Measurements from ENCODE around the gene MDFIC. TPM values are rescaled to one million over a fixed set of nuclear protein-coding genes. Genes with fewer than 3 reads are reported as not detected.
A peak's percentile ranks its signal among the peaks of the same experiment; 100 is the strongest.

The MDFIC gene
- total RNA-seq, 1 donor from 2014 or later: 39.0 TPM

DNA sequence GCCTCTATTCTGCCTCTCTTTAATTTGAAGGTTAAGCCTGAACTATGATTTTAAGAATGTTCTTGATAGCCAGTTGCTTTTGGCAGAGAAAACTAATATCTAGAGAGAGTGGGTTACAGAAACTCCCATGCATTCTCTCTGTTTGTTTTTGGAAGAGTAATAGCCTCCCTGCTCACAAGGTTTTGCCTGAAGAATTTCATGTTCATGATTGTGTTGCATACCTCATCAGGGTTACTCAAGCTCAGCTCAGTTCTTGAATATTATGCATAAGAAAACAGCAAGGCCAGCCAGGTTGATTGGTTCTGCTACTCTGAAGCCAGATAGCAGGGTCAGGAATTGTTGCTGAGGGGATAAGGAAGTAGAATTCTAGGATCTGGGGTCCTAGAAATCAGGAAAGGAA is 137.4 kb downstream of the MDFIC start:
- H3K27me3 ChIP-seq: no peaks in the 10 kb centered on the region
- no peak overlapping the region for H3K4me3 ChIP-seq
- ATAC-seq (no peak), DNase-seq (no peak)
- no peaks in the 10 kb centered on the region for H3K4me1 ChIP-seq
- no peaks in the 10 kb centered on the region for H3K36me3 ChIP-seq
- H3K27ac ChIP-seq: no peak overlapping the region
- no peaks in the 10 kb centered on the region for H3K9me3 ChIP-seq
- TF ChIP-seq, protein P1, sequence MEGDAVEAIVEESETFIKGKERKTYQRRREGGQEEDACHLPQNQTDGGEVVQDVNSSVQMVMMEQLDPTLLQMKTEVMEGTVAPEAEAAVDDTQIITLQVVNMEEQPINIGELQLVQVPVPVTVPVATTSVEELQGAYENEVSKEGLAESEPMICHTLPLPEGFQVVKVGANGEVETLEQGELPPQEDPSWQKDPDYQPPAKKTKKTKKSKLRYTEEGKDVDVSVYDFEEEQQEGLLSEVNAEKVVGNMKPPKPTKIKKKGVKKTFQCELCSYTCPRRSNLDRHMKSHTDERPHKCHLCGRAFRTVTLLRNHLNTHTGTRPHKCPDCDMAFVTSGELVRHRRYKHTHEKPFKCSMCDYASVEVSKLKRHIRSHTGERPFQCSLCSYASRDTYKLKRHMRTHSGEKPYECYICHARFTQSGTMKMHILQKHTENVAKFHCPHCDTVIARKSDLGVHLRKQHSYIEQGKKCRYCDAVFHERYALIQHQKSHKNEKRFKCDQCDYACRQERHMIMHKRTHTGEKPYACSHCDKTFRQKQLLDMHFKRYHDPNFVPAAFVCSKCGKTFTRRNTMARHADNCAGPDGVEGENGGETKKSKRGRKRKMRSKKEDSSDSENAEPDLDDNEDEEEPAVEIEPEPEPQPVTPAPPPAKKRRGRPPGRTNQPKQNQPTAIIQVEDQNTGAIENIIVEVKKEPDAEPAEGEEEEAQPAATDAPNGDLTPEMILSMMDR (IDR thresholded peaks at IDR 0.05): no peak
- intact Hi-C loops (cut with DNase I): no loop called here

DNA sequence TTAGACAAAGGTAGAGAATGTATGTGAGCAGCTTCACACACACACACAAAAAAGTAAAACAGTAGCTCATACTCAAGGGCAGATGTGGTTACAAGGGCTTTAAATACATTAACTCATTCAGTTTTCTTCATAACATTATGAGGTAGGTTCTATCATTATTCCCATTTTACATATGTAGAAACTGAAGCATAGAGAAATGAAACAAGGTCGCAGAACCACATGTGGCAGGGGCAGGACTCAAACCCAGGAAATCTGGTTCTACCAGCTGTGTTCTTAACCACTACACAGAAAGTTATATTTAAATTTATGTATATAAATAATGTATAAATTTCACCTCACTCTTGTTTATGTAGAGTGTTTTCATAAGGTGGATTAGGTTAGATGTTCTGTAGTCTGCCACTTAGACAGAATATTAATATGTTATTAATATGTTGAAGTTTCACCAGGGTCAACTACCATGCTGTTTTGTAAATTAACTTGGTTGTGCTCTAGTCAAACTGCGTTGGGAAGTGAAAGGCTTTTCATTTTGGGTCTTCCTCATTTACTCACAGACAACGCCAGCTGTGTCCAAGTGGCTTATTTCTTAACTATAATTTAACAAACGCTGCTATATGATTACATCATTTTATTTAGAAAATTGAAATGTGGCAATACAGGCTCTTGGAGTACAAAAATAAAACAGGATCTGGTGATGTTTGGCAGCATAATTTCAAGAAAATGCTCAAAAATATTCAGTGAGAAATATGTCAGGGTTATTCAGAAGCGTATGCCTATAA is 138.4 kb downstream of the MDFIC start:
- Histone ChIP-seq H3K27ac (no peak overlapping the region), H3K27me3 (no peaks in the 10 kb centered on the region), H3K36me3 (no peaks in the 10 kb centered on the region), H3K4me3 (no peak overlapping the region), H3K4me1 (no peaks in the 10 kb centered on the region), H3K9me3 (no peaks in the 10 kb centered on the region)
- intact Hi-C loops (cut with DNase I): no loop called here
- TF ChIP-seq, protein P1 (IDR thresholded peaks at IDR 0.05): no peak
- peak; percentile 62 for ATAC-seq
- DNase-seq: no peak

DNA sequence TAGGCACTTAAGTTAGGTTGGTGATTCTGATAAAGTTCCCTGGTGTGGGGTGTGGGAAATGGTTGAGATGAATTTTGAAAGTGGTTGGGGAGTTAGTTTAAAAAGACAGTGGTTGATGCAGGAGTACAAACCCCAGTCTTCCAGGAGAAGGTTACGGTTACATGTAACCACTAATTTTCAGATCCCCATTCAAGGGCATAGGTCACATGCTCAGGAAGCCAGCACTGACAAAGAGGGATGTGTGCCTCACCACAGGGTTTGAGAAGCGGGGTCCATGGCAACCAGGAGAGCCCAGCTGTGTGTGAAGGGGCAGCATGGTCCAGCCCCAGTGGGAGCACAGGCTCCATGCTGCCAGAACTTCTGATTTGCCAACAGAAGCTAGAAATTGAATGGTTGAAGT is 144.2 kb downstream of the MDFIC start:
- TF ChIP-seq, protein P1 (IDR thresholded peaks at IDR 0.05): no peak
- intact Hi-C loops (cut with DNase I): no loop called here
- Histone ChIP-seq H3K27me3 (no peaks in the 10 kb centered on the region), H3K27ac (no peak overlapping the region), H3K9me3 (no peaks in the 10 kb centered on the region), H3K36me3 (no peaks in the 10 kb centered on the region), H3K4me3 (no peak overlapping the region), H3K4me1 (no peaks in the 10 kb centered on the region)
- DNase-seq: no peak
- peak; percentile 36 for ATAC-seq

DNA sequence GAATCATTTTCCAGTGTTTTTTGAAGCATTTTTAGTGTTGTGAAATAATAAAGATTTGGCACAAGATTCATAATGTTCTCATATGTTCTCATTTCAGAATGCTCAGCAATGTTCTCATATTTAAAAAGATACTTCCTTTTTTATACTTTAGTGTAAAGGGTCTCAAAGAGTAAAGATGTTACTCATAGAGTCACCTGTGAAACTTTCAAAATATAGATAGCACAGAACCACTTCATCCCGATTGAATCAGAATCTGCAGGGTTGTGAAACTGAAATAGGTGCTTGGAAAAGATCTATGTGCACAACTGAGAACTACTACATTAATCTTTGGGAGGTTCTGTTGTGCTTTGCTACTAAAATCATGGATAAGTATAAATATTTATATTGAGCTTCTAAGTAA is 144.7 kb downstream of the MDFIC start:
- no peak for DNase-seq
- Histone ChIP-seq H3K4me3 (no peak overlapping the region), H3K9me3 (no peaks in the 10 kb centered on the region), H3K27ac (no peak overlapping the region), H3K36me3 (no peaks in the 10 kb centered on the region), H3K4me1 (no peaks in the 10 kb centered on the region), H3K27me3 (no peaks in the 10 kb centered on the region)
- intact Hi-C loops (cut with DNase I): no loop called here
- no peak for ATAC-seq
- TF ChIP-seq, protein P1 (IDR thresholded peaks at IDR 0.05): no peak

DNA sequence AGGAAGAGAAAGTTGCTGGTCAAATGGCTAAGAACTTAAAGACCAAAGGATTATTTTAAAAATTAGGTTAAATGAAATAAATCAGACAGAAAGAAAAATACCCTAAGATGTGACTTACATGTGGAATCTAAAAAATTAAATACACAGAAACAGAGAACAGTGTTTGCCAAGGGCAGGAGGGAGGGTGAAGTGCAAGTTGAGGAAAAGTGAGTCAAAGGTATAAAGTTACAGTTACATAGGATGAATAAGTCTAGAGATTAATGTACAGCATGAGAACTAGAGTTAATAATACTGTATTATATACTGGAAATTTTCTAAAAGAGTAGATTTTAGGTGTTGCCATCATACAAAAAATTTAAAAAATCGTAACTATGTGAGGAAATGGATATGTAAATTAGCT is 146.3 kb downstream of the MDFIC start:
- Histone ChIP-seq H3K36me3 (no peaks in the 10 kb centered on the region), H3K27ac (no peak overlapping the region), H3K9me3 (no peaks in the 10 kb centered on the region), H3K4me3 (no peak overlapping the region), H3K27me3 (no peaks in the 10 kb centered on the region), H3K4me1 (no peaks in the 10 kb centered on the region)
- TF ChIP-seq, protein P1 (IDR thresholded peaks at IDR 0.05): no peak
- DNase-seq (no peak), ATAC-seq (no peak)
- intact Hi-C loops (cut with DNase I): no loop called here
